HCT116 (cell line): ENCODE measurements around the gene ATG16L1. TPM values are rescaled to one million over a fixed set of nuclear protein-coding genes. Genes with fewer than 3 reads are reported as not detected.

Experiments used
- ATAC-seq: fragments of 200-7000 bp; cut with Tn5 transposase; 2 replicates; pipeline ENCODE4 v1.9.1; 2020; ENCODE audit warnings: mild to moderate bottlenecking, moderate library complexity
- BruUV-seq: library from RNA; stranded (reverse); fragments of 400-500 nt; replicated peaks from 2 replicates; lab custom pipeline; 2021; lab: Mats Ljungman, UMichigan
- CTCF ChIA-PET: fragments of 300-600 bp; sonication (Branson Sonifier 250); formaldehyde crosslinking; loops from one replicate; lab custom pipeline; 2021; ENCODE audit warnings: antibody characterized with exemption; lab: Charles Lee
- POLR2A ChIA-PET: fragments of 300-600, 350-600 bp; sonication (Branson Sonifier 250); formaldehyde crosslinking; loops from one replicate; lab custom pipeline; 2021; ENCODE audit warnings: antibody characterized with exemption; lab: Charles Lee
- RAD21 ChIA-PET, 2 experiments: fragments of 300-600 bp; sonication (Branson Sonifier 250); formaldehyde crosslinking; loops; one replicate each; lab custom pipeline; 2023; ENCODE audit warnings: low total read pairs in 2 of 2; ENCODE audit not compliant: uncharacterized antibody in 2 of 2, unreplicated experiment in 2 of 2, low non-redundant PET in 1 of 2; lab: Charles Lee
- DNase-seq: peaks from one replicate; pipeline ENCODE4 v3.0.0-alpha.2; 2010; ENCODE audit warnings: low read depth, low spot score
- H2AFZ ChIP-seq: fragments of 200-600 bp; shearing (Covaris generic), sonication (generic); 2 replicates; pipeline ENCODE4 v1.6.1; 2017; ENCODE audit warnings: low read depth, mixed run types, mixed read lengths, antibody characterized with exemption, low read length; ENCODE audit not compliant: poor library complexity, severe bottlenecking
- H3K27ac ChIP-seq: 2 replicates; pipeline ENCODE4 v1.5.1; 2012; ENCODE audit warnings: low read depth, low read length
- H3K27me3 ChIP-seq: fragments of 200-600 bp; sonication (generic); 2 replicates; pipeline ENCODE4 v1.6.1; 2016; ENCODE audit warnings: mixed run types, low read length, mixed read lengths; ENCODE audit not compliant: insufficient read depth
- H3K36me3 ChIP-seq, 2 experiments: fragments of 200-500 bp in 1 of 2; fragments of 200-600 bp in 1 of 2; sonication (Bioruptor generic) in 1 of 2; sonication (generic) in 1 of 2; 2 replicates each; pipeline versions ENCODE4 v1.5.1 to v1.6.1; 2014 to 2016; ENCODE audit warnings: low read length in 2 of 2, inconsistent platforms in 1 of 2, mixed read lengths in 1 of 2, mixed run types in 1 of 2; ENCODE audit not compliant: insufficient read depth in 2 of 2, control insufficient read depth in 1 of 2
- H3K4me1 ChIP-seq, 2 experiments: fragments of 200-600 bp in 1 of 2; sonication (generic) in 1 of 2; 2 replicates each; pipeline versions ENCODE4 v1.5.1 to v1.6.1; 2012 to 2017; ENCODE audit warnings: low read length in 2 of 2, inconsistent platforms in 1 of 2, mild to moderate bottlenecking in 1 of 2, mixed read lengths in 1 of 2, mixed run types in 1 of 2, moderate library complexity in 1 of 2; ENCODE audit not compliant: insufficient read depth in 2 of 2, control insufficient read depth in 1 of 2
- H3K4me2 ChIP-seq: fragments of 200-600 bp; sonication (generic); 2 replicates; pipeline ENCODE4 v1.6.1; 2017; ENCODE audit warnings: mixed run types, low read length, mixed read lengths
- H3K4me3 ChIP-seq, 2 experiments: fragments of 200-600 bp in 1 of 2; sonication (generic) in 1 of 2; replicated peaks in 1 of 2; 2 replicates each; pipeline ENCODE4 v1.5.1; 2011 to 2016; ENCODE audit warnings: low read length in 2 of 2, control low read depth in 1 of 2, low read depth in 1 of 2, mild to moderate bottlenecking in 1 of 2, mixed read lengths in 1 of 2, mixed run types in 1 of 2
- H3K79me2 ChIP-seq: fragments of 200-600 bp; sonication (generic); 2 replicates; pipeline ENCODE4 v1.6.1; 2017; ENCODE audit warnings: mild to moderate bottlenecking, mixed run types, low read length, moderate library complexity, mixed read lengths; ENCODE audit not compliant: insufficient read depth
- H3K9ac ChIP-seq: fragments of 200-600 bp; sonication (generic); 2 replicates; pipeline ENCODE4 v1.6.1; 2016; ENCODE audit warnings: low read length, mixed read lengths
- H3K9me2 ChIP-seq: fragments of 200-600 bp; sonication (generic), shearing (Covaris generic); 2 replicates; pipeline ENCODE4 v1.6.1; 2017; ENCODE audit warnings: mixed run types, mild to moderate bottlenecking, moderate library complexity; ENCODE audit not compliant: insufficient read depth
- H3K9me3 ChIP-seq, 2 experiments: fragments of 200-500 bp in 1 of 2; fragments of 200-600 bp in 1 of 2; sonication (Bioruptor generic) in 1 of 2; sonication (generic) in 1 of 2; 2 replicates each; pipeline ENCODE4 v1.6.1; 2014 to 2017; ENCODE audit warnings: low read length in 2 of 2, mixed read lengths in 2 of 2, inconsistent platforms in 1 of 2, low read depth in 1 of 2, mild to moderate bottlenecking in 1 of 2, mixed run types in 1 of 2, moderate library complexity in 1 of 2; ENCODE audit not compliant: control insufficient read depth in 1 of 2, insufficient read depth in 1 of 2
- H4K20me1 ChIP-seq: fragments of 200-600 bp; sonication (generic), shearing (Covaris generic); 2 replicates; pipeline ENCODE4 v1.6.1; 2017; ENCODE audit warnings: mixed run types, mild to moderate bottlenecking, moderate library complexity; ENCODE audit not compliant: insufficient read depth
- ATF3 ChIP-seq: IDR thresholded peaks from 2 replicates; pipeline ENCODE4 v1.6.1; 2012
- CBX3 ChIP-seq: IDR thresholded peaks from 2 replicates; pipeline ENCODE4 v1.6.1; 2012; ENCODE audit warnings: low read depth
- CEBPB ChIP-seq: IDR thresholded peaks from 2 replicates; pipeline ENCODE4 v1.6.1; 2012; ENCODE audit warnings: low read depth
- EGR1 ChIP-seq: IDR thresholded peaks from 2 replicates; pipeline ENCODE4 v1.6.1; 2012; ENCODE audit warnings: low read depth
- ELF1 ChIP-seq: IDR thresholded peaks from 2 replicates; pipeline ENCODE4 v1.6.1; 2012; ENCODE audit warnings: low read depth, borderline replicate concordance
- EZH2phosphoT487 ChIP-seq: fragments of 200-600 bp; IDR thresholded peaks from 2 replicates; pipeline ENCODE4 v1.6.1; 2018; ENCODE audit warnings: antibody characterized with exemption, borderline replicate concordance
- FOSL1 ChIP-seq: IDR thresholded peaks from 2 replicates; pipeline ENCODE4 v1.6.1; 2012; ENCODE audit warnings: low read depth
- JUND ChIP-seq: IDR thresholded peaks from 2 replicates; pipeline ENCODE4 v1.6.1; 2012
- MAX ChIP-seq: IDR thresholded peaks from 2 replicates; pipeline ENCODE4 v1.6.1; 2012
- RAD21 ChIP-seq: IDR thresholded peaks from 2 replicates; pipeline ENCODE4 v1.6.1; 2012; ENCODE audit warnings: low read depth, mild to moderate bottlenecking
- SIN3A ChIP-seq: IDR thresholded peaks from 2 replicates; pipeline ENCODE4 v1.6.1; 2012; ENCODE audit warnings: low read depth
- SP1 ChIP-seq: IDR thresholded peaks from 2 replicates; pipeline ENCODE4 v1.6.1; 2012; ENCODE audit warnings: low read depth
- SRF ChIP-seq: IDR thresholded peaks from 2 replicates; pipeline ENCODE4 v1.6.1; 2012; ENCODE audit warnings: low read depth
- YY1 ChIP-seq: IDR thresholded peaks from 2 replicates; pipeline ENCODE4 v1.6.1; 2011; ENCODE audit warnings: low read length, low read depth, moderate library complexity, mild to moderate bottlenecking; ENCODE audit not compliant: insufficient replicate concordance; ENCODE audit errors: extremely low read depth
- ZBTB33 ChIP-seq: IDR thresholded peaks from 2 replicates; pipeline ENCODE4 v1.6.1; 2011; ENCODE audit warnings: mild to moderate bottlenecking, low read length, moderate library complexity; ENCODE audit not compliant: insufficient replicate concordance; ENCODE audit errors: extremely low read depth
- ZNF274 ChIP-seq: fragments of 200-500 bp; sonication (Bioruptor generic); IDR thresholded peaks from 2 replicates; pipeline ENCODE4 v1.6.1; 2014; ENCODE audit warnings: mild to moderate bottlenecking, low read depth, low read length, inconsistent platforms
- intact Hi-C: fragments of 100-400 bp; cut with micrococcal nuclease; formaldehyde crosslinking; loops from 2 replicates; pipeline ENCODE4 v1.10.0; 2022
- total RNA-seq: library from RNA; stranded (reverse); gene quantifications from one replicate; pipeline ENCODE4 v1.2.1, GENCODE V29; 2021; ENCODE audit not compliant: unreplicated experiment

ATG16L1 gene
- total RNA-seq, 1 experiment from 2014 or later, result 43.4 TPM

GRCh38 chr2:233338812-233339368 lies 87.4 kb downstream of the ATG16L1 start:
- H3K79me2 ChIP-seq, result no peaks in the 10 kb centered on the region
- H2AFZ ChIP-seq, result no peak overlapping the region
- TF ChIP-seq EGR1, result no peak
- no peak for TF ChIP-seq SP1
- no peak for TF ChIP-seq FOSL1
- no peak for TF ChIP-seq ZBTB33
- no peak for TF ChIP-seq MAX
- TF ChIP-seq YY1, result no peak
- TF ChIP-seq JUND, result no peak
- no peak for TF ChIP-seq CEBPB
- no peak for TF ChIP-seq EZH2phosphoT487
- ChIA-PET RAD21 (no interaction called here), POLR2A (no interaction called here), CTCF (no interaction called here)
- BruUV-seq, result no TSS peak
- intact Hi-C loops, result no loop called here
- DNase-seq (no peak), ATAC-seq (no peak)
- no peak overlapping the region for H3K4me2 ChIP-seq
- no peaks in the 10 kb centered on the region for H3K4me1 ChIP-seq
- no peaks in the 10 kb centered on the region for H3K36me3 ChIP-seq
- H3K9ac ChIP-seq, result no peak overlapping the region
- no peak overlapping the region for H3K27ac ChIP-seq
- H3K9me3 ChIP-seq, result no peaks in the 10 kb centered on the region
- no peaks in the 10 kb centered on the region for H3K9me2 ChIP-seq
- H3K4me3 ChIP-seq, result no peak overlapping the region
- H4K20me1 ChIP-seq, result no peaks in the 10 kb centered on the region
- H3K27me3 ChIP-seq, result no peaks in the 10 kb centered on the region

- H3K4me2 ChIP-seq, result no peak overlapping the region
- intact Hi-C loops, result no loop called here
- POLR2A ChIA-PET, result no interaction called here
- TF ChIP-seq EGR1 (no peak), FOSL1 (no peak), SIN3A (no peak), CBX3 (no peak), CEBPB (no peak), YY1 (no peak), ZNF274 (no peak), ELF1 (no peak), SRF (no peak), RAD21 (no peak), MAX (no peak), ATF3 (no peak)
These were observed 88.0 kb downstream of the ATG16L1 start for GRCh38 chr2:233339427-233339826.

More at GRCh38 chr2:233339427-233339826, 88.0 kb downstream of the ATG16L1 start:
- no peaks in the 10 kb centered on the region for H3K4me1 ChIP-seq
- no peak overlapping the region for H3K27ac ChIP-seq
- H3K79me2 ChIP-seq, result no peaks in the 10 kb centered on the region
- no peaks in the 10 kb centered on the region for H4K20me1 ChIP-seq
- CTCF ChIA-PET, result no interaction called here
- DNase-seq, result no peak
- H3K27me3 ChIP-seq, result no peaks in the 10 kb centered on the region
- H3K9me2 ChIP-seq, result no peaks in the 10 kb centered on the region
- no peaks in the 10 kb centered on the region for H3K9me3 ChIP-seq
- no peak overlapping the region for H3K4me3 ChIP-seq
- H2AFZ ChIP-seq, result no peak overlapping the region
- no peaks in the 10 kb centered on the region for H3K36me3 ChIP-seq
- RAD21 ChIA-PET, result no interaction called here
- H3K9ac ChIP-seq, result no peak overlapping the region
- no TSS peak for BruUV-seq
- no peak for ATAC-seq
